Astrocyte of the spinal cord (primary cell): ENCODE data around the gene SEPTIN8.
A peak's percentile ranks its signal among the peaks of the same experiment; 100 is the strongest.

Source experiments
- DNase-seq: peaks from one replicate; pipeline ENCODE4 v3.0.0; 2011; ENCODE audit warnings: low read depth, low spot score
- H3K4me3 ChIP-seq: 2 replicates; pipeline ENCODE4 v1.5.1; 2011; ENCODE audit warnings: low read depth, mild to moderate bottlenecking, low read length, moderate library complexity
- in situ Hi-C: cut with HindIII; loops from 2 replicates; pipeline ENCODE4 v1.10.0; 2017; ENCODE audit warnings: low sequenced_read_pairs
- TF ChIP-seq, protein P1 (sequence below): IDR thresholded peaks from 2 replicates; pipeline ENCODE4 v1.5.1; 2012; ENCODE audit warnings: low read depth, mild to moderate bottlenecking, low read length, inconsistent platforms

Gene SEPTIN8

DNA sequence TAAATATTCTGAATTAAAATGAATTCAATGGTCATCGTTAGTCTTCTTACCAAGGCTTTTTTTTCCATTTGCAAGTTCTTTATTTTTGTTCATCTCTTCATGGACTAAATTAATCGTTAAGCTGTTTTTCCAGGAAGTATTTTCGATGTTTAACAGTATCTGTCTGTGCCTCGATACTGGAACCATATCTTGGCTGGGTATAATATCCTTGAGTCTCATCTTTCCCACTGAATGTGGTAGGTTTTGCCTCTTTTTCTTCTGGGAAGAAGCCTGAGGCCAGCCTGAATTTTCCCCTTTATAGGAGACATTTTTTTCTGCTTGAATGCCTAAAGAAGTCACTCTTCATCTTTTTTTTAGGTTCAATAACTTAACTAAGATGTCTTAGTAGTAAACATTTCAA is 4.0 kb upstream of the SEPTIN8 start:
- no peak overlapping the region for H3K4me3 ChIP-seq
- TF ChIP-seq, protein P1, sequence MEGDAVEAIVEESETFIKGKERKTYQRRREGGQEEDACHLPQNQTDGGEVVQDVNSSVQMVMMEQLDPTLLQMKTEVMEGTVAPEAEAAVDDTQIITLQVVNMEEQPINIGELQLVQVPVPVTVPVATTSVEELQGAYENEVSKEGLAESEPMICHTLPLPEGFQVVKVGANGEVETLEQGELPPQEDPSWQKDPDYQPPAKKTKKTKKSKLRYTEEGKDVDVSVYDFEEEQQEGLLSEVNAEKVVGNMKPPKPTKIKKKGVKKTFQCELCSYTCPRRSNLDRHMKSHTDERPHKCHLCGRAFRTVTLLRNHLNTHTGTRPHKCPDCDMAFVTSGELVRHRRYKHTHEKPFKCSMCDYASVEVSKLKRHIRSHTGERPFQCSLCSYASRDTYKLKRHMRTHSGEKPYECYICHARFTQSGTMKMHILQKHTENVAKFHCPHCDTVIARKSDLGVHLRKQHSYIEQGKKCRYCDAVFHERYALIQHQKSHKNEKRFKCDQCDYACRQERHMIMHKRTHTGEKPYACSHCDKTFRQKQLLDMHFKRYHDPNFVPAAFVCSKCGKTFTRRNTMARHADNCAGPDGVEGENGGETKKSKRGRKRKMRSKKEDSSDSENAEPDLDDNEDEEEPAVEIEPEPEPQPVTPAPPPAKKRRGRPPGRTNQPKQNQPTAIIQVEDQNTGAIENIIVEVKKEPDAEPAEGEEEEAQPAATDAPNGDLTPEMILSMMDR, result no peak
- in situ Hi-C loops, result no loop called here
- DNase-seq, result no peak

DNA sequence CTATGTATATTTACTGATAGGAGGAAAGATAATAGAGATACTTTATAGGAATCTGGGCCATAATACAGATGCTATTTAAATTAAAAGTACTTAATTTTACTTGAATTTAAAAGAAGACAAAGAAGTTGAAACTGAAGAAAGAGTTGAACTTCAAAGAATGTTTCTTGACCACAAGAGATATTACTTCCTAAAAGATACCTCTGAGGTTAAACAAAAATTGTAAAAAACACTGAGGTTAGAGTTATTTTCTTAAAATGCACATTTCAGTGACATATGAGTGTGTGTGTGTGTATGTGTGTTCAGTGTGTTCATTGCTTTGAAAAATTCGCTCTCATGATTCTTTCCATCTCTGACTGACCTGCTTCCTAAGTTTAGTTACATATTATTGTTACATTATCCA is 3.5 kb upstream of the SEPTIN8 start:
- no peak overlapping the region for H3K4me3 ChIP-seq
- no peak for DNase-seq
- in situ Hi-C loops, result no loop called here
- TF ChIP-seq, protein P1, result no peak

DNA sequence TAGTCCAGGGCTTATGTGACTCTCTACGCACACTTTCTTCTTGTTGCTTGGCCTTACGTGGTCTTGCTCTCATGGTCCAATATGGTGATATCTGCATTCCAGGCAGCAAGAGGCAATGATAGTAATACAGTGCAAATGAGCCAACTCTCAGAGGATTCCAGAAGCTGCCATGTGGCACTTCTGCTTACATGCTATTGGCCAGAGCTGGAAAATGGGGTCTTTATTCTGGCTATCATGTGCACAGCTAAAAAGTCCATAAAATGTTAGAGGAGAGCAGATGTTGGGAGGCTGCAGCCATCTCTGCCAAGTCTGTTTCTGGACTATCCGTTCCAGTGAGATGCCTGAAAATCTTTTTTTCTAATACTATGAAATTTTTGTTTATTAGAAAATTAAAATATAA is 2.9 kb upstream of the SEPTIN8 start:
- DNase-seq, result no peak
- TF ChIP-seq, protein P1, result no peak
- no peak overlapping the region for H3K4me3 ChIP-seq
- in situ Hi-C loops, result no loop called here

DNA sequence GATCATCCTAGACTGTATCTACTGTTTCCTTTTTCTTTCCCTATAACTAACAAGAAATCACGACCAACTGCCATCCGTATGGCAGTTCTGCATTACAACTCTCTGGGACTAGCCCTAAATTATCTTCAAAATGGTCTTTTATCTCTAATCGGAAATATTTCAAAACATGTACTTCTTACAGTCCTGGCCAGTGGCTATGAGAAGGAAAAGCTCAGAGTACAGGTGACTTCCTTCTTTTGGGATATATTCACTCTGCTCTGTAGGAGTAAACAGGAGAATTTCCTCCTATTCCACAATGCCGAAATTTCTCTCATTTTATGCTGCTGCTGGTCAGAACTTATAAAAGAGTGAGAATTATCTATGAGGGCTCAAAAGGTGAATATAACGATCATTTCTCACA is 1.8 kb upstream of the SEPTIN8 start:
- in situ Hi-C loops, result no loop called here
- no peak overlapping the region for H3K4me3 ChIP-seq
- no peak for DNase-seq
- TF ChIP-seq, protein P1, result no peak

DNA sequence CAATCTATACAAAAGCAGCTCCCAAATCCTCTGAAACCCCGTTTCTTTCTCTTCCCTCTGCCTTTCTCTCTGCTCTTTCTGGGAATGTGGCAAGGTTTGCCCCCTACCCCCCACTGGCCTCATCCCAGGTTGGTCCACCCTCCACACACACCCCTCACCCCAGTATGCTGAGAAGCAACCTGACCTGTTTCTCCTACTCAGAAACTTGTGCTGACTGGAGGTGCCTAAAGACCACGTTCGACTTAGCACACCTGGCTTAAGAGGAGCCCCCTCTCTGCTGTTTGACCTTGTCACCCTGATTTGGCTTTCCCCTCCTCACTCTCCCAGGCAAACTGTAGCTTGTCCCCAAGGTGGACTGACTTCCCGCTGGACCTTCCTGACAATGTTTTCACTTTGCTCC is 1.1 kb upstream of the SEPTIN8 start:
- peak overlapping the region; percentile 69 for H3K4me3 ChIP-seq
- TF ChIP-seq, protein P1, result no peak
- in situ Hi-C loops, result no loop called here

DNA sequence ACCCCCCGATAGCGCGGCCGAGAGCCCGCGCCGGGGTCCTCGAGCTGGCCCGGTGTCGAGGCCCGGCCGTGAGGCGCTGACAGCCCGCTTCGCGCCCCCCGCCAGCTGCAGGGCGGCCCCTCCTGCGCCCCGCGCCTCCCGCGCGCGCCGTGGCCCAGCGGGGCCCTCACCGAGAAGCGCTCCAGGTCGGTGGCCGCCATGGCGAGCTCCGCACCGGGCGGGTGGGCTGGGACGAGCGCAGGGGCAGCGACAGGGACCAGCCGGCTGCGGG is 166 bp downstream of the SEPTIN8 start:
- in situ Hi-C loops, result no loop called here
- TF ChIP-seq, protein P1, result no peak
- DNase-seq, result no peak
- H3K4me3 ChIP-seq, result peak overlapping the region; percentile 69

More for the DNA sequence above, 1.1 kb upstream of the SEPTIN8 start:
- DNase-seq, result no peak

DNA sequence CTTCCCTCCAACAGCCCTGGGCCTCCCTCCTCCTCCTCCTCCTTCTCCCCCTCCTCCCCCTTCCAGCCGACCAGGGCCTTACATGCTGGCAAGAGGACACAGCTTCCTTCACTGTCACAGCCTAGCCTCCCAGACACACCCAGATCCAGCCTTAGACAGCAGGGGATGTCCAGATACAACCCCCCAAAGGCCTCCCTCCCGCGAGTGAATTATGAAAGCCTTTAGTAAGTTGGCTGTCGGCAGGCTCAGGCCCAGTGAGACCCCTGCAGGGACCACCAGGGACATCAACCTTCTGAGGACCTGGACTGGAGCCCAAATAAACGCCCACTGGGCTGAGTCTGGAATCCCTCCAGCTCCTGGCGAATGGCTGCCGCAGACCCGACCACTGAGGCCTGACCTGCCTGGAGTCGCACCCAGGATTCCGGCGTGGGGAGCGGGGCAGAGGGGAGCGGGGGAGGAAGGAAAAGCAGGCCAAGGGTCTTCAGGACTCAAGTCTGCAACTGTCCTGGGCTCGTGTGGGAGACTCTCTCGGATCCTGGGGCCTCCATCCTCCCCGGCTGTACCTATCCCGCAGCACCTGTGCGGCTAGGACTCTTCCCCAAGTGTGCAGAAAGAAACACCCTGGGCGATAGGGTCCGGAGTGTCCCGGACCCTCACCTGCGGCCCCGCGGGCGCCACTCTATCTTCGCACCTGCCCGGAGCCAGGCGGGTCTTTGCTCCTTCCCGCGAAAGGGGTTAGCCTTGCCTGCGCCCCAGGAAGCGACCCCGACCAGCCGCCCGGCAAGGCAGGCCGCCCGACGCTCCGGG is 705 bp downstream of the SEPTIN8 start:
- TF ChIP-seq, protein P1, result no peak
- DNase-seq, result no peak
- peak overlapping the region; percentile 69 for H3K4me3 ChIP-seq
- in situ Hi-C loops, result no loop called here
